ENCODE measurements around the gene ID2. TPM values are rescaled to one million over a fixed set of nuclear protein-coding genes. Genes with fewer than 3 reads are reported as not detected.

Gene ID2
- total RNA-seq, 1 experiment from 2014 or later = 2.1 TPM

DNA sequence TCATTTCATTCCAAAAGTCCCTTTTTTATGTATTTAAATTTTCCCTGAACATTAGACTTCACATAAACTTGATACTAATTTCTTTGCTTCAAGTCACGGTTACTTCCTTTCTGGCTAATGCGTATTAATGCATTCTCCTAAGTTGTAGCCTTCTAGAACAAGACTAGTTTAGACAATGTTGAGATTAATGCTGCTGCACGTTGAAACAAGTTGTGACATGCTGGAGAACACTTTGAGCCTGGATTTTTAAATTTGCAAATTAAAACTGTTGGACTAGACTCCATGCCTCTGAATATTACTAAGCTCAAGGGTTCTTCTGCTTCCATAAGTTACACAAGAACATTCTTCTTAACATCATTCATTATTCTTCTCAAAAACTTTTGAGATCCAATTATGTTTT, 29.1 kb downstream of the ID2 start:
- H3K4me3 ChIP-seq (ENCODE audit: low read depth in 2 of 2, low read length in 2 of 2) = no peak overlapping the region
- no peaks in the 10 kb centered on the region for H3K4me1 ChIP-seq (ENCODE audit: control insufficient read depth, insufficient read depth, low read length)
- TF ChIP-seq TCF7L2 (IDR thresholded peaks at IDR 0.05; ENCODE audit: low read depth, low read length) (no peak), SIN3A (IDR thresholded peaks at IDR 0.05; ENCODE audit: borderline replicate concordance, insufficient read depth, low read depth, low read length) (no peak), POLR2AphosphoS5 (IDR thresholded peaks at IDR 0.05; ENCODE audit: low read depth, low read length) (no peak)
- TF ChIP-seq, protein P1, sequence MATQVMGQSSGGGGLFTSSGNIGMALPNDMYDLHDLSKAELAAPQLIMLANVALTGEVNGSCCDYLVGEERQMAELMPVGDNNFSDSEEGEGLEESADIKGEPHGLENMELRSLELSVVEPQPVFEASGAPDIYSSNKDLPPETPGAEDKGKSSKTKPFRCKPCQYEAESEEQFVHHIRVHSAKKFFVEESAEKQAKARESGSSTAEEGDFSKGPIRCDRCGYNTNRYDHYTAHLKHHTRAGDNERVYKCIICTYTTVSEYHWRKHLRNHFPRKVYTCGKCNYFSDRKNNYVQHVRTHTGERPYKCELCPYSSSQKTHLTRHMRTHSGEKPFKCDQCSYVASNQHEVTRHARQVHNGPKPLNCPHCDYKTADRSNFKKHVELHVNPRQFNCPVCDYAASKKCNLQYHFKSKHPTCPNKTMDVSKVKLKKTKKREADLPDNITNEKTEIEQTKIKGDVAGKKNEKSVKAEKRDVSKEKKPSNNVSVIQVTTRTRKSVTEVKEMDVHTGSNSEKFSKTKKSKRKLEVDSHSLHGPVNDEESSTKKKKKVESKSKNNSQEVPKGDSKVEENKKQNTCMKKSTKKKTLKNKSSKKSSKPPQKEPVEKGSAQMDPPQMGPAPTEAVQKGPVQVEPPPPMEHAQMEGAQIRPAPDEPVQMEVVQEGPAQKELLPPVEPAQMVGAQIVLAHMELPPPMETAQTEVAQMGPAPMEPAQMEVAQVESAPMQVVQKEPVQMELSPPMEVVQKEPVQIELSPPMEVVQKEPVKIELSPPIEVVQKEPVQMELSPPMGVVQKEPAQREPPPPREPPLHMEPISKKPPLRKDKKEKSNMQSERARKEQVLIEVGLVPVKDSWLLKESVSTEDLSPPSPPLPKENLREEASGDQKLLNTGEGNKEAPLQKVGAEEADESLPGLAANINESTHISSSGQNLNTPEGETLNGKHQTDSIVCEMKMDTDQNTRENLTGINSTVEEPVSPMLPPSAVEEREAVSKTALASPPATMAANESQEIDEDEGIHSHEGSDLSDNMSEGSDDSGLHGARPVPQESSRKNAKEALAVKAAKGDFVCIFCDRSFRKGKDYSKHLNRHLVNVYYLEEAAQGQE (IDR thresholded peaks at IDR 0.05; ENCODE audit: insufficient read depth in 1 of 2, low read depth in 2 of 2, low read length in 1 of 2) = no peak
- TF ChIP-seq, protein P2, sequence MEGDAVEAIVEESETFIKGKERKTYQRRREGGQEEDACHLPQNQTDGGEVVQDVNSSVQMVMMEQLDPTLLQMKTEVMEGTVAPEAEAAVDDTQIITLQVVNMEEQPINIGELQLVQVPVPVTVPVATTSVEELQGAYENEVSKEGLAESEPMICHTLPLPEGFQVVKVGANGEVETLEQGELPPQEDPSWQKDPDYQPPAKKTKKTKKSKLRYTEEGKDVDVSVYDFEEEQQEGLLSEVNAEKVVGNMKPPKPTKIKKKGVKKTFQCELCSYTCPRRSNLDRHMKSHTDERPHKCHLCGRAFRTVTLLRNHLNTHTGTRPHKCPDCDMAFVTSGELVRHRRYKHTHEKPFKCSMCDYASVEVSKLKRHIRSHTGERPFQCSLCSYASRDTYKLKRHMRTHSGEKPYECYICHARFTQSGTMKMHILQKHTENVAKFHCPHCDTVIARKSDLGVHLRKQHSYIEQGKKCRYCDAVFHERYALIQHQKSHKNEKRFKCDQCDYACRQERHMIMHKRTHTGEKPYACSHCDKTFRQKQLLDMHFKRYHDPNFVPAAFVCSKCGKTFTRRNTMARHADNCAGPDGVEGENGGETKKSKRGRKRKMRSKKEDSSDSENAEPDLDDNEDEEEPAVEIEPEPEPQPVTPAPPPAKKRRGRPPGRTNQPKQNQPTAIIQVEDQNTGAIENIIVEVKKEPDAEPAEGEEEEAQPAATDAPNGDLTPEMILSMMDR (IDR thresholded peaks at IDR 0.05) = no peak
- no peaks in the 10 kb centered on the region for H3K9me3 ChIP-seq (ENCODE audit: control insufficient read depth, insufficient read depth, low read depth, low read length)
- CTCF ChIA-PET = no interaction called here
- no peak overlapping the region for H3K27ac ChIP-seq (ENCODE audit: low read length)
- no peaks in the 10 kb centered on the region for H3K27me3 ChIP-seq (ENCODE audit: control insufficient read depth, insufficient read depth, low read length)
- intact Hi-C loops (cut with micrococcal nuclease; ENCODE audit: unreplicated experiment) (no loop called here), in situ Hi-C loops (cut with HindIII; ENCODE audit: low pct_unique_long_range_greater_than_20kb, low sequenced_read_pairs) (no loop called here)
- POLR2A ChIA-PET = no interaction called here
- ATAC-seq (no peak), DNase-seq (ENCODE audit: low read depth, low spot score) (no peak)
- H3K36me3 ChIP-seq (ENCODE audit: control insufficient read depth, insufficient read depth, low read length) = no peaks in the 10 kb centered on the region
- no TSS peak for BruUV-seq (replicated peaks)

DNA sequence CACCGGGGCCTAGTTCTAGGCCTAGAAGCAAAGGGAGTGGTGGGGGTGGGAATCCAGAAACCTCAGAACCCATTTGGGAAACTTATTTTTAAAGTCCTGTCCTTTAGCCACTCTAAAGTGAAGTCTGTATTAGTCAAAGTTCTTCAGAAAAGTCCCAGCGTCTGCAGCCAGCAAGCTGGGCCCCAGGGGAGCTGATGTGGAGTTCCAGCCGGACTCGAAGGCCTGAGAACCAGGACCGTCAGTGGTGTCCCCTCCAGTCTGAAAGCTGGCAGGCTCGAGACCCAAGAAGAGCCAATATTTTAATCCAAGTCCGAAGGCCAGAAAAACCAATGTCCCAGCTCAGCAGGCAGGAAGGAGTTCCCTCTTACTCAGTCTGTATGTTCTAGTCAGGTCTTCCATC, 32.4 kb downstream of the ID2 start:
- Histone ChIP-seq H3K27ac (ENCODE audit: low read length) (no peak overlapping the region), H3K27me3 (ENCODE audit: control insufficient read depth, insufficient read depth, low read length) (no peaks in the 10 kb centered on the region), H3K36me3 (ENCODE audit: control insufficient read depth, insufficient read depth, low read length) (no peaks in the 10 kb centered on the region), H3K9me3 (ENCODE audit: control insufficient read depth, insufficient read depth, low read depth, low read length) (no peaks in the 10 kb centered on the region), H3K4me1 (ENCODE audit: control insufficient read depth, insufficient read depth, low read length) (no peaks in the 10 kb centered on the region), H3K4me3 (ENCODE audit: low read depth in 2 of 2, low read length in 2 of 2) (no peak overlapping the region)
- BruUV-seq (replicated peaks) = no TSS peak
- TF ChIP-seq POLR2AphosphoS5 (IDR thresholded peaks at IDR 0.05; ENCODE audit: low read depth, low read length) = no peak
- no peak for TF ChIP-seq TCF7L2 (IDR thresholded peaks at IDR 0.05; ENCODE audit: low read depth, low read length)
- TF ChIP-seq, protein P1 (IDR thresholded peaks at IDR 0.05; ENCODE audit: insufficient read depth in 1 of 2, low read depth in 2 of 2, low read length in 1 of 2) = no peak
- no peak for TF ChIP-seq SIN3A (IDR thresholded peaks at IDR 0.05; ENCODE audit: borderline replicate concordance, insufficient read depth, low read depth, low read length)
- TF ChIP-seq, protein P2 (IDR thresholded peaks at IDR 0.05) = no peak
- intact Hi-C loops (cut with micrococcal nuclease; ENCODE audit: unreplicated experiment) = no loop called here
- ATAC-seq (no peak), DNase-seq (ENCODE audit: low read depth, low spot score) (no peak)
- in situ Hi-C loops (cut with HindIII; ENCODE audit: low pct_unique_long_range_greater_than_20kb, low sequenced_read_pairs) = no loop called here
- ChIA-PET POLR2A (no interaction called here), CTCF (no interaction called here)
